ENCODE results near the gene RASGRF2. TPM values are rescaled to one million over a fixed set of nuclear protein-coding genes. Genes with fewer than 3 reads are reported as not detected.

Gene RASGRF2
- total RNA-seq, 4 donors from 2014 or later, result 19.5 to 45.3 (median 34.6) TPM

DNA sequence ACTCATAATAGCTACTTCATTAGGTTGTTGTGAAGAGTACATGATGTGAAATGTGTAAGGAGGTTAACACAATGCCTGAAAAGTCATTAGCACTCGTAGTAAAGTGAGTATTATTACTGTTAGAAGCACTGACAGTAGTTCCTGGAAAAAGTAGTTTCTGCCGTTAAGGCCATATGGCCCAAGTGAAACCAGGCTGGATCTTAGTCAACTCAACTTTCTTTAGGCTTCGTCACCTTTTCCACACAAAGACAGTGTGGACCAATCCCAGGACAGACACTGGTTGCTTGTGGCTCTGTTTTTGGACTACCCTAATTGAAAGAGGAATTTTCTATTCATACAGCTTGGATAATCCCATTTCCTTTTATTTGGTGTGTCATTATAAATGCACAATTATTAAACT lies 243.6 kb downstream of the RASGRF2 start:
- H3K4me1 ChIP-seq, result no peaks in the 10 kb centered on the region
- DNase-seq (ENCODE audit: low spot score in 2 of 2), result no peak
- WGBS, 2 donors, result 86 to 88% methylated on average over 3 of the region's 3 CpGs
- peaks cover 0 to 9% (median 0%) of the 10 kb centered on the region in 3 donors for H3K36me3 ChIP-seq
- no peak for TF ChIP-seq EP300 (IDR thresholded peaks at IDR 0.05)
- TF ChIP-seq, protein P1, sequence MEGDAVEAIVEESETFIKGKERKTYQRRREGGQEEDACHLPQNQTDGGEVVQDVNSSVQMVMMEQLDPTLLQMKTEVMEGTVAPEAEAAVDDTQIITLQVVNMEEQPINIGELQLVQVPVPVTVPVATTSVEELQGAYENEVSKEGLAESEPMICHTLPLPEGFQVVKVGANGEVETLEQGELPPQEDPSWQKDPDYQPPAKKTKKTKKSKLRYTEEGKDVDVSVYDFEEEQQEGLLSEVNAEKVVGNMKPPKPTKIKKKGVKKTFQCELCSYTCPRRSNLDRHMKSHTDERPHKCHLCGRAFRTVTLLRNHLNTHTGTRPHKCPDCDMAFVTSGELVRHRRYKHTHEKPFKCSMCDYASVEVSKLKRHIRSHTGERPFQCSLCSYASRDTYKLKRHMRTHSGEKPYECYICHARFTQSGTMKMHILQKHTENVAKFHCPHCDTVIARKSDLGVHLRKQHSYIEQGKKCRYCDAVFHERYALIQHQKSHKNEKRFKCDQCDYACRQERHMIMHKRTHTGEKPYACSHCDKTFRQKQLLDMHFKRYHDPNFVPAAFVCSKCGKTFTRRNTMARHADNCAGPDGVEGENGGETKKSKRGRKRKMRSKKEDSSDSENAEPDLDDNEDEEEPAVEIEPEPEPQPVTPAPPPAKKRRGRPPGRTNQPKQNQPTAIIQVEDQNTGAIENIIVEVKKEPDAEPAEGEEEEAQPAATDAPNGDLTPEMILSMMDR (IDR thresholded peaks at IDR 0.05), result no peak
- TF ChIP-seq POLR2A (IDR thresholded peaks at IDR 0.05), result no peak
- H3K27ac ChIP-seq, result no peak overlapping the region
- H3K4me3 ChIP-seq, result no peak overlapping the region
- no peaks in the 10 kb centered on the region for H3K9me3 ChIP-seq
- no peaks in the 10 kb centered on the region for H3K27me3 ChIP-seq

DNA sequence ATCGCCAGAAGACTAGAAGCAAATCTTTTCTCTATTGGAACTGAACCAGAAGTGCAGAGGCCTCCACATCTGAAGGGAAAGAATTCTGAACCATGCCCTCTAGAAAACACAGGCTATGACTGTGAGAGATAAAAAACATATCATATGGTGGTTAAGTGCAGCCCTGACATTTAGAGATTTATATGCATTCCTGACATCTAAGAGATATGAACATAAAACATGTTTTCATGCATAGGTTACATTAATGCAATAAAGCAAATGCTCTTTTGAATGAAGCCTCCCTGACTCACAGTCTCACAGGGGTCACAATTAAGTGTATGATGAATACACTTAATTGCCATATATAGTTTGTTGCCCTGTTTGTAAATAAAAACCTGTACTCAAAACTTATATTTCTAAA lies 244.0 kb downstream of the RASGRF2 start:
- DNase-seq (ENCODE audit: low spot score in 2 of 2), result no peak
- WGBS, 2 donors, result 75 to 93% methylated on average over 1 of the region's 1 CpG
- Histone ChIP-seq H3K4me1 (no peaks in the 10 kb centered on the region), H3K36me3 (peaks cover 0 to 9% (median 0%) of the 10 kb centered on the region in 3 donors), H3K4me3 (no peak overlapping the region), H3K27ac (no peak overlapping the region), H3K27me3 (no peaks in the 10 kb centered on the region), H3K9me3 (no peaks in the 10 kb centered on the region)
- TF ChIP-seq, protein P1 (IDR thresholded peaks at IDR 0.05), result no peak
- no peak for TF ChIP-seq EP300 (IDR thresholded peaks at IDR 0.05)

DNA sequence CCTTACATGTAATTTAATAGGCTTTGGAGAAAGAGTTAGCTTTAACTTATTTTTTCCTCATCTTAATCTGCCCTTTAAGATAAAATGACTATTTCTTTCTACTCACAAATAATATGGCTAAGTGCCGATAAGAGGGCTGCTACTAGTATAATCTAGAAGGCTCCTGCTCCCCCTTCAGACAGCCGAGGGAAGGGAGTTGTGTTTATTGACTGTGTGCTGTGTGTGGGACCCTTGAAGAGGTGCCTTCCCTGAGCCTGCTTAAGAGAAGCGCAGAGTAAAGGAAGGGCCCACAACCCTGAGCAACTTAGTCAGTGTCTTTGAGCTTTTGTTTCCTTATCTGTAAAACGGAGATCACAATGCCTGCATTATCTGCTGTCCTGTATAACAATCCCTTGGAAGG lies 244.9 kb downstream of the RASGRF2 start:
- DNase-seq (ENCODE audit: low spot score in 2 of 2), result no peak
- Histone ChIP-seq H3K27me3 (no peaks in the 10 kb centered on the region), H3K9me3 (no peaks in the 10 kb centered on the region), H3K36me3 (peaks cover 0 to 9% (median 0%) of the 10 kb centered on the region in 3 donors), H3K4me1 (no peaks in the 10 kb centered on the region), H3K27ac (no peak overlapping the region), H3K4me3 (no peak overlapping the region)
- 69 to 77% methylated on average over 4 of the region's 4 CpGs for WGBS, 2 donors
- no peak for TF ChIP-seq EP300 (IDR thresholded peaks at IDR 0.05)
- no peak for TF ChIP-seq POLR2A (IDR thresholded peaks at IDR 0.05)
- TF ChIP-seq, protein P1 (IDR thresholded peaks at IDR 0.05), result no peak

DNA sequence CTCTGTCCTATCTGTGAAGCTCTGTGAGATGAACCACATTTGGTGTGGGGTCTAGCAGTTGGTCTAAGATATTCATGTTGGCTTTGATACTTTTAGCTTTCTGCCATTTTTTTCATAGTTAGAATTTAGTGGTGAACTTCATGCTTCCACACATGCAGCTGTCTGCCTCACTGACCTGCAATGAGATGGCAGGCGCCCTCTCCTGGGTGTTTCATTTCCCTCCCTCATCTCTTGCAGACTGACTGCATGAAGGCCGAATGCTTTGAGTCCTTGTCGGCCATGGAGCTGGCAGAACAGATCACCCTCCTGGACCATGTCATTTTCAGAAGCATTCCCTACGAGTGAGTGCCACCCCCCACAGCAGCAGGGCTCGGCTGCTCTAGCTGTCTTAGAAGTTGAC lies 246.8 kb downstream of the RASGRF2 start:
- no peak overlapping the region for H3K27ac ChIP-seq
- H3K27me3 ChIP-seq, result no peaks in the 10 kb centered on the region
- TF ChIP-seq, protein P1 (IDR thresholded peaks at IDR 0.05), result no peak
- TF ChIP-seq EP300 (IDR thresholded peaks at IDR 0.05) (no peak), POLR2A (IDR thresholded peaks at IDR 0.05) (no peak)
- peaks cover 0 to 4% (median 0%) of the 10 kb centered on the region in 3 donors for H3K36me3 ChIP-seq
- 56 to 60% methylated on average over 5 of the region's 5 CpGs for WGBS, 2 donors
- no peaks in the 10 kb centered on the region for H3K9me3 ChIP-seq
- no peak overlapping the region for H3K4me3 ChIP-seq
- H3K4me1 ChIP-seq, result no peaks in the 10 kb centered on the region
- DNase-seq (ENCODE audit: low spot score in 2 of 2), result no peak

- H3K9me3 ChIP-seq, result no peaks in the 10 kb centered on the region
- H3K27ac ChIP-seq, result no peak overlapping the region
- H3K4me1 ChIP-seq, result no peaks in the 10 kb centered on the region
- H3K27me3 ChIP-seq, result no peaks in the 10 kb centered on the region
- peaks cover 0 to 9% (median 0%) of the 10 kb centered on the region in 3 donors for H3K36me3 ChIP-seq
- no peak for TF ChIP-seq EP300 (IDR thresholded peaks at IDR 0.05)
- no peak for TF ChIP-seq POLR2A (IDR thresholded peaks at IDR 0.05)
- TF ChIP-seq, protein P1 (IDR thresholded peaks at IDR 0.05), result no peak
- no peak for DNase-seq (ENCODE audit: low spot score in 2 of 2)
- 70 to 85% methylated on average over 4 of the region's 4 CpGs for WGBS, 2 donors
- no peak overlapping the region for H3K4me3 ChIP-seq
Measured at GRCh38 chr5:81208904-81209303, 248.7 kb downstream of the RASGRF2 start.
